HepG2 (cell line): ENCODE results near the gene DUSP22. TPM values are rescaled to one million over a fixed set of nuclear protein-coding genes. Genes with fewer than 3 reads are reported as not detected.

ENCODE experiments used
- ATAC-seq: fragments of 200-7000 bp; cut with Tn5 transposase; 3 replicates; pipeline ENCODE4 v1.9.1; 2020; ENCODE audit warnings: mild to moderate bottlenecking, moderate library complexity
- BruUV-seq: library from RNA; stranded (reverse); fragments of 400-500 nt; replicated peaks from 2 replicates; lab custom pipeline; 2021; lab: Mats Ljungman, UMichigan
- CTCF ChIA-PET: fragments of 300-600 bp; formaldehyde crosslinking; extraction: SDS; loops from one replicate; lab custom pipeline; 2021; ENCODE audit warnings: low total read pairs, inconsistent platforms, low intra/inter-chr PET ratio; lab: Yijun Ruan, JAX
- POLR2A ChIA-PET: fragments of 350-600 bp; sonication (Branson Sonifier 250); formaldehyde crosslinking; loops from one replicate; lab custom pipeline; 2020; ENCODE audit warnings: antibody characterized with exemption, inconsistent platforms; lab: Yijun Ruan, JAX
- DNase-seq: peaks from one replicate; pipeline ENCODE4 v3.0.0-alpha.2; 2015; ENCODE audit warnings: low spot score
- FAIRE-seq: peaks from 3 replicates; lab custom pipeline; 2011; peaks lifted over from hg19 to GRCh38; lab: Jason Lieb, UNC
- H2AFZ ChIP-seq: one replicate; pipeline ENCODE4 v1.6.1; 2011; ENCODE audit warnings: low read length, inconsistent platforms
- H3K27ac ChIP-seq: fragments of 300-600 bp; 3 replicates; pipeline ENCODE4 v1.8.0; 2011; ENCODE audit warnings: mixed run types, mild to moderate bottlenecking, mixed read lengths, low read length, inconsistent platforms; ENCODE audit not compliant: insufficient read depth; ENCODE audit errors: extremely low read length
- H3K27me3 ChIP-seq, 2 experiments: fragments of 200-600 bp in 1 of 2; 2 replicates in 1 of 2; 3 replicates in 1 of 2; pipeline versions ENCODE4 v1.6.0 to v1.8.0; 2011; ENCODE audit warnings: low read length in 2 of 2, mild to moderate bottlenecking in 2 of 2, moderate library complexity in 2 of 2, inconsistent platforms in 1 of 2; ENCODE audit not compliant: insufficient read depth in 2 of 2, control insufficient read depth in 1 of 2
- H3K36me3 ChIP-seq, 2 experiments: fragments of 200-600 bp in 1 of 2; replicated peaks in 1 of 2; 2 replicates in 1 of 2; 3 replicates in 1 of 2; pipeline versions ENCODE4 v1.5.1 to v1.8.0; 2011; ENCODE audit warnings: low read length in 2 of 2, inconsistent platforms in 1 of 2; ENCODE audit not compliant: insufficient read depth in 2 of 2, control insufficient read depth in 1 of 2
- H3K4me1 ChIP-seq: 2 replicates; pipeline ENCODE4 v1.5.1; 2012; ENCODE audit warnings: low read length, inconsistent platforms; ENCODE audit not compliant: insufficient read depth
- H3K4me2 ChIP-seq: 2 replicates; pipeline ENCODE4 v1.6.0; 2011; ENCODE audit warnings: low read depth, low read length, inconsistent platforms
- H3K4me3 ChIP-seq, 3 experiments: fragments of 200-600 bp in 1 of 3; sonication (generic), shearing (Covaris generic) in 1 of 3; replicated peaks in 1 of 3; 2 replicates each; pipeline ENCODE4 v1.5.1; 2011 to 2016; ENCODE audit warnings: low read length in 3 of 3, inconsistent platforms in 2 of 3, low read depth in 2 of 3, mild to moderate bottlenecking in 2 of 3, control low read depth in 1 of 3, mixed read lengths in 1 of 3; ENCODE audit not compliant: insufficient read depth in 1 of 3
- H3K79me2 ChIP-seq: one replicate; pipeline ENCODE4 v1.6.1; 2011; ENCODE audit warnings: low read length, inconsistent platforms; ENCODE audit not compliant: insufficient read depth
- H3K9ac ChIP-seq: 2 replicates; pipeline ENCODE4 v1.6.0; 2011; ENCODE audit warnings: mild to moderate bottlenecking, low read depth, low read length, inconsistent platforms; ENCODE audit not compliant: insufficient read depth
- H3K9me3 ChIP-seq: 2 replicates; pipeline ENCODE4 v1.5.1; 2012; ENCODE audit warnings: mild to moderate bottlenecking, low read length
- H4K20me1 ChIP-seq: 2 replicates; pipeline ENCODE4 v1.6.0; 2011; ENCODE audit warnings: inconsistent platforms, mild to moderate bottlenecking, low read length, moderate library complexity; ENCODE audit not compliant: insufficient read depth
- BCL6 ChIP-seq: IDR thresholded peaks from 2 replicates; pipeline ENCODE4 v1.6.1; 2016; ENCODE audit warnings: missing genetic modification reagents, missing compliant biosample characterization
- EED ChIP-seq: sonication (generic); formaldehyde crosslinking; IDR thresholded peaks from 2 replicates; pipeline ENCODE4 v1.5.0; 2020; ENCODE audit warnings: mild to moderate bottlenecking, missing genetic modification reagents
- ETV5 ChIP-seq: IDR thresholded peaks from 2 replicates; pipeline ENCODE4 v1.6.1; 2018; ENCODE audit warnings: missing biosample characterization, missing genetic modification reagents, inconsistent platforms, borderline replicate concordance
- JUND ChIP-seq: sonication (generic); formaldehyde crosslinking; IDR thresholded peaks from 2 replicates; pipeline ENCODE4 v1.8.0; 2022; ENCODE audit warnings: mild to moderate bottlenecking, missing genetic modification reagents
- MBNL3 ChIP-seq: fragments of 250-450 bp; sonication (Bioruptor Pico); conservative IDR thresholded peaks from 2 replicates; pipeline ENCODE4 v1.8.0; 2022; ENCODE audit warnings: mild to moderate bottlenecking, inconsistent platforms
- MIXL1 ChIP-seq: IDR thresholded peaks from 2 replicates; pipeline ENCODE4 v1.6.1; 2016
- NCOR1 ChIP-seq: fragments of 200-600 bp; sonication (generic); IDR thresholded peaks from 2 replicates; pipeline ENCODE4 v1.7.0; 2017; ENCODE audit warnings: antibody characterized with exemption, low read length, borderline replicate concordance
- POLR2AphosphoS5 ChIP-seq: IDR thresholded peaks from 2 replicates; pipeline ENCODE4 v1.6.1; 2012; ENCODE audit warnings: low read depth, low read length
- RARA ChIP-seq: IDR thresholded peaks from 2 replicates; pipeline ENCODE4 v1.6.1; 2016; ENCODE audit warnings: missing genetic modification reagents, missing compliant biosample characterization
- RBAK ChIP-seq: sonication (generic); formaldehyde crosslinking; IDR thresholded peaks from 2 replicates; pipeline ENCODE4 v1.5.1; 2020; ENCODE audit warnings: mild to moderate bottlenecking, missing genetic modification reagents
- RBM39 ChIP-seq: fragments of 200-400 bp; formaldehyde crosslinking; IDR thresholded peaks from one replicate; pipeline ENCODE4 v1.6.1; 2018; ENCODE audit warnings: antibody characterized with exemption, mild to moderate bottlenecking, low read depth, low read length; ENCODE audit not compliant: poor library complexity, severe bottlenecking
- RCOR2 ChIP-seq: IDR thresholded peaks from 2 replicates; pipeline ENCODE4 v1.6.1; 2016; ENCODE audit warnings: missing biosample characterization, missing genetic modification reagents
- RELA ChIP-seq: sonication (generic); formaldehyde crosslinking; IDR thresholded peaks from 2 replicates; pipeline ENCODE4 v1.4.0; 2020; ENCODE audit warnings: missing genetic modification reagents
- ZBTB38 ChIP-seq: sonication (generic); formaldehyde crosslinking; IDR thresholded peaks from 2 replicates; pipeline ENCODE4 v1.5.1; 2020; ENCODE audit warnings: mild to moderate bottlenecking, missing genetic modification reagents
- ZFP62 ChIP-seq: sonication (generic); formaldehyde crosslinking; IDR thresholded peaks from 2 replicates; pipeline ENCODE4 v1.4.0; 2020; ENCODE audit warnings: missing genetic modification reagents
- ZIK1 ChIP-seq: sonication (generic); formaldehyde crosslinking; IDR thresholded peaks from 2 replicates; pipeline ENCODE4 v1.5.0; 2020; ENCODE audit warnings: mild to moderate bottlenecking, low read depth, missing genetic modification reagents, borderline replicate concordance
- ZKSCAN5 ChIP-seq: sonication (generic); formaldehyde crosslinking; IDR thresholded peaks from 2 replicates; pipeline ENCODE4 v1.5.1; 2020; ENCODE audit warnings: mild to moderate bottlenecking, missing genetic modification reagents
- ZNF136 ChIP-seq: sonication (generic); formaldehyde crosslinking; IDR thresholded peaks from 2 replicates; pipeline ENCODE4 v1.8.1; 2022; ENCODE audit warnings: low read depth, mild to moderate bottlenecking, moderate library complexity, missing genetic modification reagents
- ZNF180 ChIP-seq: sonication (generic); formaldehyde crosslinking; IDR thresholded peaks from 2 replicates; pipeline ENCODE4 v1.4.0; 2020; ENCODE audit warnings: low read depth, missing genetic modification reagents, borderline replicate concordance
- ZNF7 ChIP-seq: IDR thresholded peaks from 2 replicates; pipeline ENCODE4 v1.6.1; 2016; ENCODE audit warnings: missing biosample characterization, missing genetic modification reagents
- WGBS: methylation state at CpG from one replicate; pipeline ENCODE4 v1.1.6; 2017; ENCODE audit warnings: low lambda C conversion rate; 5-methylcytosine and 5-hydroxymethylcytosine counted together
- in situ Hi-C: cut with HindIII; loops from 2 replicates; pipeline ENCODE4 v1.10.0; 2017; ENCODE audit warnings: low pct_unique_long_range_greater_than_20kb; ENCODE audit not compliant: extremely low pct_ligation_motif_present
- intact Hi-C: fragments of 100-400 bp; cut with micrococcal nuclease; formaldehyde crosslinking; loops from one replicate; pipeline ENCODE4 v1.10.0; 2022; ENCODE audit not compliant: unreplicated experiment
- polyA plus RNA-seq, 8 experiments: library from polyadenylated mRNA; depleted of rRNA in 3 of 8; stranded (reverse) in 7 of 8; unstranded in 1 of 8; fragments of >200 nt; fragmentation: Illumina TruSeq in 4 of 8; extraction: Trizol in 4 of 8; gene quantifications; 2 replicates each; pipeline versions ENCODE4 v1.2.1 to v1.2.3, GENCODE V29; 2011 to 2016; ENCODE audit warnings: low read depth in 4 of 8, missing spikeins in 1 of 8, mixed read lengths in 1 of 8; ENCODE audit not compliant: insufficient read depth in 1 of 8
- total RNA-seq, 5 experiments: library from RNA; depleted of rRNA; stranded (reverse); fragments of >200 nt; fragmentation: Illumina TruSeq; extraction: Trizol; gene quantifications; 2 replicates each; pipeline ENCODE4 v1.2.3, GENCODE V29; 2016; ENCODE audit warnings: low read depth in 1 of 5
- TF ChIP-seq, protein P1 (sequence below): sonication (generic); formaldehyde crosslinking; IDR thresholded peaks from 2 replicates; pipeline ENCODE4 v1.5.0; 2020; ENCODE audit warnings: missing genetic modification reagents, mild to moderate bottlenecking, borderline replicate concordance
- TF ChIP-seq, protein P2 (sequence below): sonication (generic); formaldehyde crosslinking; IDR thresholded peaks from 2 replicates; pipeline ENCODE4 v1.4.0; 2020; ENCODE audit warnings: mild to moderate bottlenecking, missing genetic modification reagents

DUSP22 gene
- total and polyA plus RNA-seq, 2 of the 13 experiments (the other 11 are each of a cell fraction or from before 2014, with no cell fraction given): 20.2 to 32.8 TPM

DNA sequence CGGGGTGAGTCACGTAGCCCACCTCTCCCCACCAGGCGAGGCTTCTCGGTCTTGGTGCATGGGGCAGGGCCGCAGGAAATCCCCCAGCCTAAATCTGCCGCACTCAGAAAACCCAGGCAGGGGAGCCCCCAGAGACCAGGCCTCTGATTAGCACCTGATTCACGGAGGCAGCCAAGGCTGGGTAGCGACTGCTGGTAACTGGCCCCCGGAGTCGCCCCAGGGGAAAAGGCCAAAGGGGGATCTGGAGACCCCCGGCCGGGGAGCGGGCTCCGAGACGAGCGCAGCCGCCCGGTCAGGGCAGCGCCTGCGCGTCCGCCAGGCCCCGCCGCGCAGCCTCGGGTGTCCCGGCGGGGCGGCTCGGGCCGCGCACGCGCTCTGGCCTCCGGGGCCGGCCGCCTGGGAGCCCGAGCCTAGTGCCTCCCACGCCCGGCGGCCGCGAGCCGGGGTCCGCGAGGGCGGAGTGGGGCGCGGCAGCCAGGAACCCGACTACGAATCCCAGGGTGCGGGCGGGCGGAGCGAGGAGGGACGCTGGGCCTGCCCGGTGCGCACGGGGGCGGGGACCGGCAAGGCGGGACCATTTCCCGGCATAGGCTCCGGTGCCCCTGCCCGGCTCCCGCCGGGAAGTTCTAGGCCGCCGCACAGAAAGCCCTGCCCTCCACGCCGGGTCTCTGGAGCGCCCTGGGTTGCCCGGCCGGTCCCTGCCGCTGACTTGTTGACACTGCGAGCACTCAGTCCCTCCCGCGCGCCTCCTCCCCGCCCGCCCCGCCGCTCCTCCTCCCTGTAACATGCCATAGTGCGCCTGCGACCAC lies at the start of gene DUSP22 (continued):
- TF ChIP-seq BCL6 (no peak), EED (CRISPR knock-in tag) (0 out of 2 replicates have a peak, but pooled peaks have one; percentile 61), MIXL1 (CRISPR knock-in tag) (no peak), RBAK (CRISPR knock-in tag) (no peak), RBM39 (no peak), RELA (CRISPR knock-in tag) (no peak), NCOR1 (no peak), ZBTB38 (CRISPR knock-in tag) (peak; percentile 52), ZNF7 (CRISPR knock-in tag) (no peak; the same call in 1 of the 2 replicates), RARA (CRISPR knock-in tag) (peak; percentile 62)
- TF ChIP-seq, protein P1, sequence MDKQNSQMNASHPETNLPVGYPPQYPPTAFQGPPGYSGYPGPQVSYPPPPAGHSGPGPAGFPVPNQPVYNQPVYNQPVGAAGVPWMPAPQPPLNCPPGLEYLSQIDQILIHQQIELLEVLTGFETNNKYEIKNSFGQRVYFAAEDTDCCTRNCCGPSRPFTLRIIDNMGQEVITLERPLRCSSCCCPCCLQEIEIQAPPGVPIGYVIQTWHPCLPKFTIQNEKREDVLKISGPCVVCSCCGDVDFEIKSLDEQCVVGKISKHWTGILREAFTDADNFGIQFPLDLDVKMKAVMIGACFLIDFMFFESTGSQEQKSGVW (CRISPR knock-in tag): no peak

DNA sequence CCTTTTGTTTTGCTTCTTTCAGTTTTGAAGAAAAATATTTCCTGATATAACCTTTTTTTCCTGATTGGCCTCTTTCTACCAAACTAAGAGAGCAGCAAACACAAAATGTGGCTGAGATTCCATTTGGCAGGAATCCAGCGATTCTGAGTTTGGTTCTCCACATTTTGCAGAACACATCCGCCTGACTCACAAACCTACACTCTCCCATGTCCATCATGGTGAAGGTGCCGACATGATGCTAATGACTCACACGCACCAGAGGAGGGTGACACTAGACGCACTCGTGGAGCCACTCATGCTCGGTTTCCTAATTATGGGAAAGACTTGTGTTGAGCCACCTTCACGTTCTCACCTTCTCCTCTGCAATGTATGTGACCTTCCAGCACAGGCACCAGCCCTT lies 45.9 kb upstream of the DUSP22 start:
- DNase-seq: no peak
- CTCF ChIA-PET: no interaction called here
- no TSS peak for BruUV-seq
- WGBS: 53% methylated on average over 8 of the region's 8 CpGs
- Histone ChIP-seq H3K4me2 (no peak overlapping the region), H3K9ac (no peak overlapping the region), H3K9me3 (no peaks in the 10 kb centered on the region), H2AFZ (no peak overlapping the region), H4K20me1 (no peaks in the 10 kb centered on the region), H3K27me3 (peaks cover 1 to 8% of the 10 kb centered on the region in 2 experiments; a peak in 4 of 5 replicates), H3K4me1 (no peaks in the 10 kb centered on the region), H3K36me3 (no peaks in the 10 kb centered on the region), H3K27ac (no peak overlapping the region), H3K79me2 (no peaks in the 10 kb centered on the region), H3K4me3 (no peak overlapping the region)
- POLR2A ChIA-PET: no interaction called here
- ATAC-seq: no peak
- FAIRE-seq: no peak
- in situ Hi-C loops: no loop called here
- intact Hi-C loops: no loop called here
- TF ChIP-seq, protein P2, sequence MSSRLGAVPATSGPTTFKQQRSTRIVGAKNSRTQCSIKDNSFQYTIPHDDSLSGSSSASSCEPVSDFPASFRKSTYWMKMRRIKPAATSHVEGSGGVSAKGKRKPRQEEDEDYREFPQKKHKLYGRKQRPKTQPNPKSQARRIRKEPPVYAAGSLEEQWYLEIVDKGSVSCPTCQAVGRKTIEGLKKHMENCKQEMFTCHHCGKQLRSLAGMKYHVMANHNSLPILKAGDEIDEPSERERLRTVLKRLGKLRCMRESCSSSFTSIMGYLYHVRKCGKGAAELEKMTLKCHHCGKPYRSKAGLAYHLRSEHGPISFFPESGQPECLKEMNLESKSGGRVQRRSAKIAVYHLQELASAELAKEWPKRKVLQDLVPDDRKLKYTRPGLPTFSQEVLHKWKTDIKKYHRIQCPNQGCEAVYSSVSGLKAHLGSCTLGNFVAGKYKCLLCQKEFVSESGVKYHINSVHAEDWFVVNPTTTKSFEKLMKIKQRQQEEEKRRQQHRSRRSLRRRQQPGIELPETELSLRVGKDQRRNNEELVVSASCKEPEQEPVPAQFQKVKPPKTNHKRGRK (CRISPR knock-in tag): no peak
- TF ChIP-seq ETV5 (CRISPR knock-in tag) (no peak), POLR2AphosphoS5 (no peak), ZNF136 (CRISPR knock-in tag) (no peak), ZIK1 (CRISPR knock-in tag) (no peak), MBNL3 (no peak), ZKSCAN5 (CRISPR knock-in tag) (no peak), JUND (CRISPR knock-in tag) (no peak), ZFP62 (CRISPR knock-in tag) (no peak), RCOR2 (no peak), ZNF180 (CRISPR knock-in tag) (no peak)
